HepG2 (cell line): ENCODE data around the gene TMEM258. TPM values are rescaled to one million over a fixed set of nuclear protein-coding genes. Genes with fewer than 3 reads are reported as not detected.

Experiments
- ATRX ChIP-seq: sonication (generic); formaldehyde crosslinking; IDR thresholded peaks from 2 replicates; pipeline ENCODE4 v1.4.0; 2020; ENCODE audit warnings: missing genetic modification reagents, borderline replicate concordance
- CEBPB ChIP-seq: IDR thresholded peaks from 2 replicates; pipeline ENCODE4 v1.6.1; 2011; ENCODE audit warnings: low read depth, low read length, improper control_type of control experiment, borderline replicate concordance
- ISL2 ChIP-seq: sonication (generic); formaldehyde crosslinking; IDR thresholded peaks from 2 replicates; pipeline ENCODE4 v1.5.0; 2020; ENCODE audit warnings: missing genetic modification reagents
- MEIS1 ChIP-seq: sonication (generic); formaldehyde crosslinking; IDR thresholded peaks from 2 replicates; pipeline ENCODE4 v1.9.0; 2021; ENCODE audit warnings: mild to moderate bottlenecking, missing genetic modification reagents, moderate library complexity, borderline replicate concordance
- MTF2 ChIP-seq: sonication (generic); formaldehyde crosslinking; IDR thresholded peaks from 2 replicates; pipeline ENCODE4 v1.5.0; 2020; ENCODE audit warnings: missing genetic modification reagents, borderline replicate concordance
- POLR2AphosphoS2 ChIP-seq: IDR thresholded peaks from 2 replicates; pipeline ENCODE4 v1.6.1; 2011; ENCODE audit warnings: low read depth, low read length, improper control_type of control experiment
- ZNF20 ChIP-seq: sonication (generic); formaldehyde crosslinking; IDR thresholded peaks from 2 replicates; pipeline ENCODE4 v1.4.0; 2020; ENCODE audit warnings: mild to moderate bottlenecking, moderate library complexity, missing genetic modification reagents
- ZNF282 ChIP-seq: fragments of 450-650 bp; IDR thresholded peaks from 2 replicates; pipeline ENCODE4 v1.6.1; 2018; ENCODE audit not compliant: partially characterized antibody
- ZNF431 ChIP-seq: sonication (generic); formaldehyde crosslinking; IDR thresholded peaks from 2 replicates; pipeline ENCODE4 v1.9.0; 2022; ENCODE audit warnings: missing genetic modification reagents, low read depth, mild to moderate bottlenecking, borderline replicate concordance
- ZNF616 ChIP-seq: sonication (generic); formaldehyde crosslinking; IDR thresholded peaks from 2 replicates; pipeline ENCODE4 v1.5.0; 2020; ENCODE audit warnings: low read depth, mild to moderate bottlenecking, missing genetic modification reagents
- ZNF878 ChIP-seq: sonication (generic); formaldehyde crosslinking; IDR thresholded peaks from 2 replicates; pipeline ENCODE4 v1.8.1; 2023; ENCODE audit warnings: mild to moderate bottlenecking, missing genetic modification reagents, moderate library complexity
- polyA plus RNA-seq, 8 experiments: library from polyadenylated mRNA; depleted of rRNA in 3 of 8; stranded (reverse) in 7 of 8; unstranded in 1 of 8; fragments of >200 nt; fragmentation: Illumina TruSeq in 4 of 8; extraction: Trizol in 4 of 8; gene quantifications; 2 replicates each; pipeline versions ENCODE4 v1.2.1 to v1.2.3, GENCODE V29; 2011 to 2016; ENCODE audit warnings: low read depth in 4 of 8, missing spikeins in 1 of 8, mixed read lengths in 1 of 8; ENCODE audit not compliant: insufficient read depth in 1 of 8
- total RNA-seq, 5 experiments: library from RNA; depleted of rRNA; stranded (reverse); fragments of >200 nt; fragmentation: Illumina TruSeq; extraction: Trizol; gene quantifications; 2 replicates each; pipeline ENCODE4 v1.2.3, GENCODE V29; 2016; ENCODE audit warnings: low read depth in 1 of 5
- TF ChIP-seq, protein P1 (sequence below), 2 experiments: sonication (generic) in 1 of 2; formaldehyde crosslinking in 1 of 2; IDR thresholded peaks; 2 replicates each; pipeline versions ENCODE4 v1.4.0 to v1.6.1; 2016 to 2020; ENCODE audit warnings: borderline replicate concordance in 1 of 2, low read depth in 1 of 2, mild to moderate bottlenecking in 1 of 2, missing genetic modification reagents in 1 of 2
- TF ChIP-seq, protein P2 (sequence below): sonication (generic); formaldehyde crosslinking; IDR thresholded peaks from 2 replicates; pipeline ENCODE4 v1.8.0; 2022; ENCODE audit warnings: mild to moderate bottlenecking, missing genetic modification reagents
- TF ChIP-seq, protein P3 (sequence below): sonication (generic); formaldehyde crosslinking; IDR thresholded peaks from 2 replicates; pipeline ENCODE4 v1.4.0; 2020; ENCODE audit warnings: mild to moderate bottlenecking, missing genetic modification reagents
- TF ChIP-seq, protein P4 (sequence below): sonication (generic); IDR thresholded peaks from 2 replicates; pipeline ENCODE4 v1.6.1; 2016; ENCODE audit warnings: low read depth, borderline replicate concordance
- TF ChIP-seq, protein P5 (sequence below): IDR thresholded peaks from 2 replicates; pipeline ENCODE4 v1.6.1; 2016; ENCODE audit warnings: mild to moderate bottlenecking
- TF ChIP-seq, protein P6 (sequence below): sonication (generic); formaldehyde crosslinking; IDR thresholded peaks from 2 replicates; pipeline ENCODE4 v1.8.0; 2022; ENCODE audit warnings: missing genetic modification reagents, mild to moderate bottlenecking, moderate library complexity, borderline replicate concordance

Gene TMEM258
- total and polyA plus RNA-seq, 2 of the 13 experiments (the other 11 are each of a cell fraction or from before 2014, with no cell fraction given): 175 to 424 TPM

DNA sequence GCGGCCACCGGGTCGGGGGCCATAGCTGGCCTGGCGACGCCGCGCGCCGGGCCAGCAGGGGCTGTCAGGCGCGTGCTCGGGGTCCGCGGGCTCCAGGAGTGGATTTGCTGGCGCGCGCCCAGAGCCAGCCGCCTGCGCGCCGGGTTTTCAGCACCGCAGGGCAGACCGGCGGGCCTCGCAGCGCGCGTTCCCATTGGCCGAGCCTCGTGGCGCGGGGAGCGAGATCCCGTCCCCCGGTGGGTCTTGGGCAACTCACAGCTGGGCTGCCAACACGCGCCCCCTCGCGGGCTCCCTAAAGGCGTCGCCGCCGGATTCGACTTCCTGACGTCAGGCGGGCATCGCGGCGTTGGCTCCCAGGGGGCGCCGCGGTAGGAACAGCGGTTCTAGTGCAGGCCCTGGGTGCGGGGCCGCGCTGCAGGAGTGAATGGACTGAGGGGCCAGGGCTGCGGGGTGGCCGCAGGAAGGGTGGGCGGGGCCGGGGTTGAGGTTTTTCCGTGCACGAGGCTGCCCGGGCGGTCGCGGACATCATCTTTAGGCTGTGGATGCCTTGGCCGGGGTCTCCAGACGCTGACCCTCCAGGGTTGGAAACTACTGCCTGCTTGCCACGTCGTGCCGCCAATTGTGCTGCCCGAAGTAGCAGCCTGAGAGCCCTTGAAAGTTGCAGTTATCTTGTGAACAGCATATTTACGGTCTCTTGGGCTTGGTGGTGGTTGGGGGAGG, 24.5 kb upstream of the TMEM258 start, which contains the start of gene FADS1 (continued):
- TF ChIP-seq, protein P1, sequence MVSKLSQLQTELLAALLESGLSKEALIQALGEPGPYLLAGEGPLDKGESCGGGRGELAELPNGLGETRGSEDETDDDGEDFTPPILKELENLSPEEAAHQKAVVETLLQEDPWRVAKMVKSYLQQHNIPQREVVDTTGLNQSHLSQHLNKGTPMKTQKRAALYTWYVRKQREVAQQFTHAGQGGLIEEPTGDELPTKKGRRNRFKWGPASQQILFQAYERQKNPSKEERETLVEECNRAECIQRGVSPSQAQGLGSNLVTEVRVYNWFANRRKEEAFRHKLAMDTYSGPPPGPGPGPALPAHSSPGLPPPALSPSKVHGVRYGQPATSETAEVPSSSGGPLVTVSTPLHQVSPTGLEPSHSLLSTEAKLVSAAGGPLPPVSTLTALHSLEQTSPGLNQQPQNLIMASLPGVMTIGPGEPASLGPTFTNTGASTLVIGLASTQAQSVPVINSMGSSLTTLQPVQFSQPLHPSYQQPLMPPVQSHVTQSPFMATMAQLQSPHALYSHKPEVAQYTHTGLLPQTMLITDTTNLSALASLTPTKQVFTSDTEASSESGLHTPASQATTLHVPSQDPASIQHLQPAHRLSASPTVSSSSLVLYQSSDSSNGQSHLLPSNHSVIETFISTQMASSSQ (IDR thresholded peaks at IDR 0.05; ENCODE audit: low read depth): no peak
- TF ChIP-seq, protein P1 (CRISPR knock-in tag; IDR thresholded peaks at IDR 0.05; ENCODE audit: borderline replicate concordance): peak; percentile 75; the same call in 1 of the 2 replicates
- TF ChIP-seq, protein P2, sequence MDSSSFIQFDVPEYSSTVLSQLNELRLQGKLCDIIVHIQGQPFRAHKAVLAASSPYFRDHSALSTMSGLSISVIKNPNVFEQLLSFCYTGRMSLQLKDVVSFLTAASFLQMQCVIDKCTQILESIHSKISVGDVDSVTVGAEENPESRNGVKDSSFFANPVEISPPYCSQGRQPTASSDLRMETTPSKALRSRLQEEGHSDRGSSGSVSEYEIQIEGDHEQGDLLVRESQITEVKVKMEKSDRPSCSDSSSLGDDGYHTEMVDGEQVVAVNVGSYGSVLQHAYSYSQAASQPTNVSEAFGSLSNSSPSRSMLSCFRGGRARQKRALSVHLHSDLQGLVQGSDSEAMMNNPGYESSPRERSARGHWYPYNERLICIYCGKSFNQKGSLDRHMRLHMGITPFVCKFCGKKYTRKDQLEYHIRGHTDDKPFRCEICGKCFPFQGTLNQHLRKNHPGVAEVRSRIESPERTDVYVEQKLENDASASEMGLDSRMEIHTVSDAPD (CRISPR knock-in tag): no peak; the same call in 1 of the 2 replicates
- TF ChIP-seq ZNF431 (CRISPR knock-in tag) (no peak; the same call in 1 of the 2 replicates), MEIS1 (CRISPR knock-in tag) (peak; percentile 96), ZNF20 (CRISPR knock-in tag) (no peak), ZNF878 (CRISPR knock-in tag) (peak; percentile 96), ZNF616 (peak; percentile 83), POLR2AphosphoS2 (no peak), MTF2 (CRISPR knock-in tag) (no peak), ATRX (no peak), ZNF282 (no peak), CEBPB (peak; percentile 97), ISL2 (peak; percentile 69)
- TF ChIP-seq, protein P3, sequence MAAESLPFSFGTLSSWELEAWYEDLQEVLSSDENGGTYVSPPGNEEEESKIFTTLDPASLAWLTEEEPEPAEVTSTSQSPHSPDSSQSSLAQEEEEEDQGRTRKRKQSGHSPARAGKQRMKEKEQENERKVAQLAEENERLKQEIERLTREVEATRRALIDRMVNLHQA (CRISPR knock-in tag): no peak
- TF ChIP-seq, protein P4, sequence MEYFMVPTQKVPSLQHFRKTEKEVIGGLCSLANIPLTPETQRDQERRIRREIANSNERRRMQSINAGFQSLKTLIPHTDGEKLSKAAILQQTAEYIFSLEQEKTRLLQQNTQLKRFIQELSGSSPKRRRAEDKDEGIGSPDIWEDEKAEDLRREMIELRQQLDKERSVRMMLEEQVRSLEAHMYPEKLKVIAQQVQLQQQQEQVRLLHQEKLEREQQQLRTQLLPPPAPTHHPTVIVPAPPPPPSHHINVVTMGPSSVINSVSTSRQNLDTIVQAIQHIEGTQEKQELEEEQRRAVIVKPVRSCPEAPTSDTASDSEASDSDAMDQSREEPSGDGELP: peak; percentile 98
- TF ChIP-seq, protein P5, sequence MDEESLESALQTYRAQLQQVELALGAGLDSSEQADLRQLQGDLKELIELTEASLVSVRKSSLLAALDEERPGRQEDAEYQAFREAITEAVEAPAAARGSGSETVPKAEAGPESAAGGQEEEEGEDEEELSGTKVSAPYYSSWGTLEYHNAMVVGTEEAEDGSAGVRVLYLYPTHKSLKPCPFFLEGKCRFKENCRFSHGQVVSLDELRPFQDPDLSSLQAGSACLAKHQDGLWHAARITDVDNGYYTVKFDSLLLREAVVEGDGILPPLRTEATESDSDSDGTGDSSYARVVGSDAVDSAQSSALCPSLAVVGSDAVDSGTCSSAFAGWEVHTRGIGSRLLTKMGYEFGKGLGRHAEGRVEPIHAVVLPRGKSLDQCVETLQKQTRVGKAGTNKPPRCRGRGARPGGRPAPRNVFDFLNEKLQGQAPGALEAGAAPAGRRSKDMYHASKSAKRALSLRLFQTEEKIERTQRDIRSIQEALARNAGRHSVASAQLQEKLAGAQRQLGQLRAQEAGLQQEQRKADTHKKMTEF (CRISPR knock-in tag): peak; percentile 93
- TF ChIP-seq, protein P6, sequence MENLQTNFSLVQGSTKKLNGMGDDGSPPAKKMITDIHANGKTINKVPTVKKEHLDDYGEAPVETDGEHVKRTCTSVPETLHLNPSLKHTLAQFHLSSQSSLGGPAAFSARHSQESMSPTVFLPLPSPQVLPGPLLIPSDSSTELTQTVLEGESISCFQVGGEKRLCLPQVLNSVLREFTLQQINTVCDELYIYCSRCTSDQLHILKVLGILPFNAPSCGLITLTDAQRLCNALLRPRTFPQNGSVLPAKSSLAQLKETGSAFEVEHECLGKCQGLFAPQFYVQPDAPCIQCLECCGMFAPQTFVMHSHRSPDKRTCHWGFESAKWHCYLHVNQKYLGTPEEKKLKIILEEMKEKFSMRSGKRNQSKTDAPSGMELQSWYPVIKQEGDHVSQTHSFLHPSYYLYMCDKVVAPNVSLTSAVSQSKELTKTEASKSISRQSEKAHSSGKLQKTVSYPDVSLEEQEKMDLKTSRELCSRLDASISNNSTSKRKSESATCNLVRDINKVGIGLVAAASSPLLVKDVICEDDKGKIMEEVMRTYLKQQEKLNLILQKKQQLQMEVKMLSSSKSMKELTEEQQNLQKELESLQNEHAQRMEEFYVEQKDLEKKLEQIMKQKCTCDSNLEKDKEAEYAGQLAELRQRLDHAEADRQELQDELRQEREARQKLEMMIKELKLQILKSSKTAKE (CRISPR knock-in tag): peak; percentile 62; the same call in 1 of the 2 replicates
